KG1 (cell line): ENCODE results near the gene RNF8.

Source experiments
- DNase-seq: peaks from one replicate; lab custom pipeline; 2025; lab: John Stamatoyannopoulos, UW

The RNF8 gene

GRCh38 chr6:37359039-37359438 lies 5.3 kb downstream of the RNF8 start:
- DNase-seq, result no peak

DNA sequence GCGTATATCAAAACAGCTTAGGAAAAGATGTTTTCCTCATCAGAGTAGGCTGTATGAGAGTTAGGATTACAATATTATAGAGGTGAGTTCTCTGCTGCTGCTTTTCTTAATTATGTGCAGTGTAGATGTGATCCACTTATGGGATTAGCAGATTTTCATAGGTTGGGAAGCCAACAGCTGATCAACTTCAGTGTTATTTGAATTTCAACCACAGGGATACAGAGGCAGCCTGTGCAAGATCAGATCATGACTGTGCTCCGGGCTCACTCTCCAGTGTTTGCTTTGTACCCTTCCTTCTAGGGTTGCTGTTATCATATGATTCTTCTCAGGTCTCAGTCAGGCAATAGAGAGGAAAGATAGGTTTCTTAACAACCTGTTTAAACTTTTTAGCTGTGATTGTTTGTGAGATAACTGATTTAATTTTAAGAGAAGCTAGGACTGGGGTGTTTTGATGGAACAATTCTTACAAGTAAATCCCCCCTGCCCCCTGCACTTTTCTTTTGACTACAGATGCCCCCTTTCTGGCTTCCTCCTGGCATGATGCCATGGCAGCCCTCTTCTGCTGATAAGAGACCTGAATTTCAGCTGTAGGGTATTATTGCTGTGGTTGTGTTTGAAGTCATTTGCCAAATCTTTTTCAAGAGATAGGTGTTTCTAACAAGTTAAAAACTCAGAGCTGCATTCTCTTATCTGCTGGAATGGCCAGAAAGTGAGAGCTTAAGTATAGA lies 8.5 kb downstream of the RNF8 start:
- DNase-seq, result no peak

GRCh38 chr6:37365791-37366190 lies 12.0 kb downstream of the RNF8 start:
- no peak for DNase-seq

GRCh38 chr6:37366910-37367309 lies 13.1 kb downstream of the RNF8 start:
- no peak for DNase-seq

DNA sequence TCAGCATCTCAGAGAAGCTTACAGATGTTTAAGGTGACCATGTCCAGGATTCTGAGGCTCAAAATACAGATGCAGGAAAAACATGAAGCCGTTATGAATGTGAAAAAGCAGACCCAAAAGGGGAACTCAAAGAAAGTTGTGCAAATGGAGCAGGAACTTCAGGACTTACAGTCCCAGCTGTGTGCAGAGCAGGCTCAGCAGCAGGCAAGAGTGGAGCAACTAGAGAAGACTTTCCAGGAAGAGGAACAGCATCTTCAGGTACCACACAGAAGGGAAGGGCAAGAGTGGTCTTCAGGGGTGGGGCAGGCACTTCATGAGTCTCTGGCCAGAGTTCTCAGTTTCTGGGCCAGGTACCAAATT lies 15.2 kb downstream of the RNF8 start:
- DNase-seq, result no peak

DNA sequence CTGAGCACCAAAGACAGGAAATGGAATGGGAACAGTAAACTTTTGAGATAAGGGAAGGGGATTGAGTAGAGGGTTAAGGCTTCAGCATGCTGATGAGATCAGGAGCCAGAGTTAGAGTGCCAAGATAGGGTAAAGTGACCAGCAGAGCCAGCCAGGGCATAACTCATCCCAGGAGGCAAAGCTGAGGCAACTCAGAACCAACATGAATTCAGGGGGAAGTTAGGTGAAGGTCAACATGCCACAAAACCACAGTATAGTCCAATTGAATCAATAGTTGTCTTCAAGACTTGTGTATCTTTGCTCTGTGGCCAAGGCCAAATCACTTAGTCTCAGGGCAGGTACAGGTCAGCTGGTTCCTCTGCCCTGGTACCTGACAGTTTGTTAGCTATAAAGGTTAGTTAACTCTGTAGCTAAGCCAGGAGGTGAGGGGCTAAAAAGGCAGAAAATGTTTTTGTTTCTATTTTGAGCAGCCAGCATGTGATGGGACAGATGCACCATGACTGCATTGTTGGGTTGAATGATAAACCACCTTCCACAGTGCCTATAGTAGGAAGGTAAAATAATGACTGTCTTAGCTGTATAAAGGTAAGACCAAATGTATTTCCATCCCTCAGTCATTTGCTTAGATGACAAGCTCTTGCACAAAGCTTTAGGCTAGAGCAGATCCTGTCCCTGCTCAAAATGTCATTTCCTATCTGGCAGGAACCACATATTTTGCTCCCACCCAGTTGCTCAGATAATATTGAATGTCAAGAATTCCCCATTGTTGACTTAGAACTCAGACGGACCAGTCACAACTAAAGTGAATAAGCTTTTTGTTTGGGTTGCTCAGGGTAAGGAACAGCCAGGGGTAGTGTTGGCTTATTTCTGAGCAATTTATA lies 15.8 kb downstream of the RNF8 start:
- DNase-seq, result no peak

DNA sequence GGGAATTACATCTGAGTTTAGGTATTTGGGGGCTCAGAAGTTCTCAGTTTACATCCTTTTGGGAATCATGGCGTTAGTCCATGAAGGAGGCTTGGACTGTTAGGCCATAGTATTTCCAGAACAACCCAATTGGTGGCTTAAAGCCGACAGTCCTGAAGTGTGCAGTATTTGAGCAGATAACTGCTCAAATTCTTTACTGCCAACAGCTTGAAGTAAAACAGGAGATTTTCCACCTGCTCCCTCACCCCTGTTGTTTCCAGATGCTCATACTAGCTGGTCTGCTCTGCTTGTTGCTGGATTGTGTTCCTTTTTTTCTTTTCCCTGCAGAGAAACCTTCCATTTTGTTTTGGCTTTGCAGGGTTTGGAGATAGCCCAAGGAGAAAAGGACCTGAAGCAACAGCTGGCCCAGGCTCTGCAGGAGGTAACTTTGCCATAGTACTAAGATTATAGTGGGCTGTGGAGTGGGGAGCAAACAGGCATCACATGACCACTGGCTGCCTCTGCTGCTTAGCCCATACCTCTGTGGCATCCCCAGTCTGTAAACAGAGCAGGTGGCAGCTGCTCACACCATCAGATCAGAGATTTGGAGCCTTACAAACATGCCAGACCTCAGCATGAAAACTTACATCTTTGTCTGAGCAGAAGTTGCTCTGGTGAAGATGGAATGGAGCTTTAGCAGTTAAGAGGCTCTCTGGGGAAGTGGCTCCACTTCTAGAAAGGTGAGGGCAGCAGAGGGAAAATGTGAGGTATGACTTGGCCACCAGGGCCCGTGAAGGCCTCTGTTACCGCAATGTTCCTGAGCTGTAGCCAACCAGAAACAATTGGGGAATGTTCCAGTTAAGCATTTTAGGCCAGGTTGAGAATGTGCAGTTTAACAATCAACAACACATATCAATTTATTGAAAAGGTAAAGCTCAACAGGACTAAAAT lies 17.6 kb downstream of the RNF8 start:
- no peak for DNase-seq

DNA sequence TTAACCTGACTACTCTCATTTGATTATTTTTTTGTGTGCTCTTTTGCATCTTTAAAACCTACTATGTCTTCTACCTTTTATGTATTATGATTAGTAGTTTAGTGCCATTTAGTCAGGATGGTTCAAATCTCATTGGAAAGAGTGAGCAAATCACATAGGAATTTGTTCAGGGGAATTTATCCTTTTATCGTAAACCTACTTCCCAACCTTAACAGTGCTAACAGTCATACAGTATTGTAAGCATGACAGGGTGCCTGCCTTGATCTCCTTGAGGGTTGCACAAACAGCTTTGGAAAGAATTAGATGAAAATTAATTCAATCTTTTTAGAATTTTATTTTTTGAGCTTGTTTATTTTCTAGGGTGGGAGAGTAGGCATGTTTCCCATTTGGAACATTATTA lies 18.3 kb downstream of the RNF8 start:
- no peak for DNase-seq

DNA sequence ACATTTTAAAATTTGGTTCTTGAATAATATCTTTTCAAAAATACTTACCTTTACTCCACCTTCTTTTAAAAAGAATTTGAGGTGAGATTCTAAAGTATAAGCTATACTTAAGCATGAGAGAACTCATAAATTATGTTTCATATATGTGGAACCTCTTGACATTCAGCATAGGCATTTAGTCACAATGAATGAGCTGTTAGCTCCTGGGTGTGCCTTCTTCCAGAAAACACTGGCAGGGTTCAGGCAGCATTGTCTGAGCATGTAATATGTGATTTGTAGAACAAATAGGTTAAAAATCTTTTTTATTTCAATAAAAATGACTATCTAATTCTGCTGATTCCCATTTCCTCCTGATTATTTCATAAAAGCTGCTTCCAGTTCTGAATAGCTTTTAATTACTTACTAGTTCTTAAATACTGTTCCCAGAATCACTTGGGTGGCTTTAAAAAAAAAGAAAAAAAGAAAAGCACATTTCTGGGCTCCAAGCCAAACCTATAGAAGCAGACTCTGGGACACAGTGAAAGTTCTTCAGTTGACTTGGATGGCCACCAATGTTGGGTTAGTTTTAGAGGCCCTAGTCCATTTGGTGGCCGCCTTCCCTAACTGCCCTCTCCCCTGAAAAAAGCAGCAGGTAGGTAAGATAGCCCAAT lies 20.2 kb downstream of the RNF8 start:
- no peak for DNase-seq

- no peak for DNase-seq
Measured at GRCh38 chr6:37375376-37375775, 21.6 kb downstream of the RNF8 start.

DNA sequence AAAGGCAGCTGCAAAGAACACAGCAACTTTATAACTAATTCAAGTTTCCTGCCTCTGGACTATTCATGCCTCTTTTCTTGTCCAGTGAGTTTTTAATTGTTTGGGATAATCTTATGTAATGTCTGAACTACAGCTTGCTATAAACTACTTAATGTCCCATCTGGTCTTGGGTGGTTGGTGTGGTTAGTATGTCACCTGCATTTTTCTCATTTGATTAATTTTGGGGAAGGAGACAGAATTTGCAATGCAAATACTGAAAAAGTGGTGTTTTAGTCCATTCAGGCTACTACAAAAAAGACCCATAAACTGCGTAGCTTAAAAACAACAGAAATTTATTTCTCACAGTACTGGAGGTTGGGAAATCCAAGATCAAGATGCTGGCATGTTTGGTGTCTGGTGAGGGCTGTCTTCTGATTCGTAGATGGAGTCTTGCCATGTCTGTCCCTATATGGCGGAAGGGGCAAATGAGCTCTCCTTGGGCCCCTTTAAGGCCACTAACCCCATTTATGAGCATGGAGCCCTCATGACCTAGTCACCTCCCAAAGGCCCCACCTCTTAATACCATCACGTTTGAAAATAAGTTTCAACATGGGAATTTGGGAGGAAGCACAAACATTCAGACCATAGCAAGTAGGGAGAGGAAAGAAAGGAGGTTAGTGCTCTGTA lies 22.4 kb downstream of the RNF8 start:
- no peak for DNase-seq

GRCh38 chr6:37381579-37381978 lies 27.8 kb downstream of the RNF8 start:
- DNase-seq, result no peak

- no peak for DNase-seq
Measured at GRCh38 chr6:37382994-37383765, 29.4 kb downstream of the RNF8 start.

DNA sequence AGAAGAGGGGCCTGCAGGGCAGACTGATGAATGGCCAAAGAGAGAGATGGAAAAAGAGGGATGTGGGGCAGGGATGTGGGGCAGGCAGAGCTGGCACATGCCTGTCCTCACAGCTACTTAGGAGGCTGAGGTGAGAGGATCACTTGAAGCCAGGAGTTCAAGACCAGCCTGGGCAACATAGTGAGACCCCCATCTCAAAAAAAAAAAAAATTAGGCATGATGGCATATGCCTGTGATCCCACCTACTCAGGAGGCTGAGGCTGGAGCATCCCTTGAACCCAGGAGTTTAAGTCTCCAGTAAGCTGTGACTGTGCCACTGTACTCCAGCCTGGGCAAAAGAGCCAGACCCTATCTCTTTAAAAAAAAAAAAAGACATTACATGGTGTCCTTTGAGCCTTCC lies 34.8 kb downstream of the RNF8 start:
- no peak for DNase-seq

- no peak for DNase-seq
Measured at GRCh38 chr6:37389857-37390256, 36.1 kb downstream of the RNF8 start.

DNA sequence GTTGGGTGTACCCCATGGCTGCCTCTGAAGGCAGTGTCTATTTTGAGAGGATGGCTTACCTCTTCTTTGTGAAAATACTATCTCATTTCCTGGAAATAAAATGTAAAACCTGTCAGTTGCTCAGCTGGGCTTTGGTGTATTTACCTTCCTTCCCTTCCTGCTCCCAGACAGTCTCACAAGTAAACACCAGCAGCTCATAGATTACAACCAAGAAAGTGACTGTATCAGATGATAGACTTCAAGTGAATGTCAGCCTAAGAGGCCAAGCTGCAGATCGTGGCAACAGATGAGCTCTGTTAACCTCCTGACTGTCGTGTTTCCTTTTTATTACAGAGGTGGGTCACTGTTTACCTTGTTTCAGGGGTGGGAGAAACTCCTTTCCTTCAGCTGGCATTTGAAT lies 37.3 kb downstream of the RNF8 start:
- no peak for DNase-seq

- DNase-seq, result no peak
Measured at GRCh38 chr6:37392821-37393220, 39.0 kb downstream of the RNF8 start.

- DNase-seq, result no peak
Measured at GRCh38 chr6:37393381-37393929, 39.7 kb downstream of the RNF8 start.

DNA sequence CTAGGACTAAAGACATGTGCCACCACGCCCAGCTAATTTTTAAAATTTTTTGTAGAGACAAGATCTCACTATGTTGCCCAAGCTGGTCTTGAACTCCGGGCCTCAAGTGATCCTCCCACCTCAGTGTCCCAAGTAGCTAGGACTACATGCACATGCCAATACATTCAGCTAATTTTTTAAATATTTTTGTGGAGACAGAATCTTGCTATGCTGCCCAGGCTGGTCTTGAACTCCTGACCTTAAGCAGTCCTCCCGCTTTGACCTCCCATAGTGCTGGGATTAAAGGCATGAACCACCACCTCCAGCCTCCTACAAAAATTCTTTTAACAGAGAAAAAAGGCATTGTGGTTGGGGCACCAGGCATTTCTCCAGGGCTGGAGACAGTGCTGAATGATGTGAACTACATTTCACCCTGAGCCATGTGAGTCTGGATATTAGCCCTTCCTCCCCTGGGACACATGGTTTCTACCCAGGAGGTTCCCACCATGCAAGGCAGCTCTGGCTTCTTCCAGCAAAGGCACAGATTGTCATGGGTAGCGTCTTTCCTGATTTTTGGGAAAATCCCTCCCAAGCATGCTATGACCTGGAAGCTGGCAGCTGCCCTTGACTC lies 42.9 kb downstream of the RNF8 start:
- no peak for DNase-seq

DNA sequence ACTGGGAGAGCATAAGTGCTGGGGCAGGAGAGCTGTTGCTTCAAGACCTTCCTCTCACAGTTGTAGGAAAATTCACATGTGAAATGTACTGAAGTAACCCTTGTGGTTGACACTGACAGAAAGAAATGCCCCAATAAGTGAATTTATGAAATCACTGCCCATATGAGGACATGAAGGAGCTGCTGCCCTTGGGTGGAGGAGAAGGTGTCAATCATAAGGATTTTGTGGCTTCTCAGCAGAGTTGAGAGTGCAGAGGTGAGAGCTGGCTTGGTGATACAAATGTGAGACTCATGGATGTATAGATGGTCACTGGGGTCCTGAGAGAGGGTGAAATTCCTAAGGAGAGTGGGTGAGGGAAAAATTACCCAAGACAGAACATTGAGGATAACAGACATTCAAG lies 45.3 kb downstream of the RNF8 start:
- no peak for DNase-seq
